ENCODE data around the gene NID1.

NID1 gene

GRCh38 chr1:236089046-236089773, 24.3 kb upstream of the NID1 start:
- TF ChIP-seq REST (IDR thresholded peaks at IDR 0.05; ENCODE audit: low read depth) (no peak), YY1 (IDR thresholded peaks at IDR 0.05; ENCODE audit: low read depth) (no peak), TEAD4 (IDR thresholded peaks at IDR 0.05) (no peak), ZBTB7A (IDR thresholded peaks at IDR 0.05; ENCODE audit: low read depth) (no peak), CEBPB (IDR thresholded peaks at IDR 0.05) (no peak), RAD21 (IDR thresholded peaks at IDR 0.05; ENCODE audit: low read depth) (no peak), FOXM1 (IDR thresholded peaks at IDR 0.05; ENCODE audit: borderline replicate concordance, low read depth) (no peak), TCF12 (IDR thresholded peaks at IDR 0.05; ENCODE audit: low read depth) (no peak), EGR1 (IDR thresholded peaks at IDR 0.05) (no peak), EP300 (IDR thresholded peaks at IDR 0.05; ENCODE audit: borderline replicate concordance) (no peak), NFIC (IDR thresholded peaks at IDR 0.05) (no peak)
- TF ChIP-seq, protein P1, sequence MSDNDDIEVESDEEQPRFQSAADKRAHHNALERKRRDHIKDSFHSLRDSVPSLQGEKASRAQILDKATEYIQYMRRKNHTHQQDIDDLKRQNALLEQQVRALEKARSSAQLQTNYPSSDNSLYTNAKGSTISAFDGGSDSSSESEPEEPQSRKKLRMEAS (IDR thresholded peaks at IDR 0.05), result no peak

DNA sequence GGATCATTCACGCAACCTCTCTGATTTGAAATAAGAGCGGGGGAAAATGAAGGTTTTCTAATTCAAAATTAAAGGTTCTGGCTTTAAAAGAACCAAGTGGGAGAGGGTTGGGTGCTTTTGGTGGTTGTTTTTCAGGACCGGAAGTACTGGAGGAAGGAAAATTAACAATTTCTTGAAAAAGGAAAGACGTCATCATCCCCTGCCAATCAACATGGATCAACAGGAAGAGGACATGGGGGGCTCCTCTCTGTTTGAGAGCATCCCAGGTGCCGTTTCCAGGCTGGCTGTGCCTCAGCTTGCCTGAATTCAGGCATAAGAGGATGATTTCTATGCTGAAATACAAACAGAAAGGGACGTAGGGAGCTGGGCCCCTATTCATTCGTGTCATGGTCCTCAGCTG, 21.6 kb upstream of the NID1 start:
- TF ChIP-seq CEBPB (IDR thresholded peaks at IDR 0.05) (no peak), YY1 (IDR thresholded peaks at IDR 0.05; ENCODE audit: low read depth) (no peak), ZBTB7A (IDR thresholded peaks at IDR 0.05; ENCODE audit: low read depth) (no peak), CREB1 (IDR thresholded peaks at IDR 0.05; ENCODE audit: low read depth) (no peak), EP300 (IDR thresholded peaks at IDR 0.05; ENCODE audit: borderline replicate concordance) (no peak), TEAD4 (IDR thresholded peaks at IDR 0.05) (no peak), USF1 (IDR thresholded peaks at IDR 0.05) (no peak), RAD21 (IDR thresholded peaks at IDR 0.05; ENCODE audit: low read depth) (no peak), NFIC (IDR thresholded peaks at IDR 0.05) (no peak), FOXM1 (IDR thresholded peaks at IDR 0.05; ENCODE audit: borderline replicate concordance, low read depth) (no peak), REST (IDR thresholded peaks at IDR 0.05; ENCODE audit: low read depth) (no peak), EGR1 (IDR thresholded peaks at IDR 0.05) (no peak), TCF12 (IDR thresholded peaks at IDR 0.05; ENCODE audit: low read depth) (no peak)
- TF ChIP-seq, protein P1 (IDR thresholded peaks at IDR 0.05), result no peak

- no peak for TF ChIP-seq ZBTB7A (IDR thresholded peaks at IDR 0.05; ENCODE audit: low read depth)
- no peak for TF ChIP-seq TCF12 (IDR thresholded peaks at IDR 0.05; ENCODE audit: low read depth)
- TF ChIP-seq CEBPB (IDR thresholded peaks at IDR 0.05), result no peak
- no peak for TF ChIP-seq REST (IDR thresholded peaks at IDR 0.05; ENCODE audit: low read depth)
- no peak for TF ChIP-seq TEAD4 (IDR thresholded peaks at IDR 0.05)
- TF ChIP-seq, protein P1 (IDR thresholded peaks at IDR 0.05), result no peak
- no peak for TF ChIP-seq NFIC (IDR thresholded peaks at IDR 0.05)
- TF ChIP-seq CREB1 (IDR thresholded peaks at IDR 0.05; ENCODE audit: low read depth), result no peak
Measured at GRCh38 chr1:236085545-236086159, 20.8 kb upstream of the NID1 start.

DNA sequence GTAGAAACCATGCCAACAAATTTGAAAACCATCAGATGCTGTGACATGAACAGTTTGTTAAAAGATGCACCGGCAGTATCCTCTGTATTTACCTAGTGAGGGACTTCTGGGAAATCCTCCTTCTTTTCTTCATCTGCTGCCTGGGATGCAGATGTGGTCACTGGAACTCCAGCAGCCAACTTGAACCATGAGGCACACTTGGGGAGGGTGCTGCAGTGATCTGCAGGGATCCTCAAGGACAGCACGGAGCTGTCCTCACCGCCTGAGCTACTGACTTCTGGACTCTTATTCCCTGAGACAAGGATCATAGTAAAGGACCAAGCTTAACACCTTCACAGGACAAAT, 19.5 kb upstream of the NID1 start:
- TF ChIP-seq TAF1 (IDR thresholded peaks at IDR 0.05; ENCODE audit: low read depth) (no peak), CREB1 (IDR thresholded peaks at IDR 0.05; ENCODE audit: low read depth) (no peak), FOXM1 (IDR thresholded peaks at IDR 0.05; ENCODE audit: borderline replicate concordance, low read depth) (no peak), TCF12 (IDR thresholded peaks at IDR 0.05; ENCODE audit: low read depth) (no peak)
- TF ChIP-seq, protein P1 (IDR thresholded peaks at IDR 0.05), result no peak
